ENCODE measurements around the gene IREB2.

Gene IREB2

GRCh38 chr15:78417754-78418630 lies 20.0 kb upstream of the IREB2 start:
- H3K23ac ChIP-seq (ENCODE audit: low read length in 2 of 2) = no peak overlapping the region
- H2BK120ac ChIP-seq (ENCODE audit: low read depth, low read length) = no peak overlapping the region
- no peak overlapping the region for H3K9ac ChIP-seq (ENCODE audit: low read length)
- H3K4me1 ChIP-seq (ENCODE audit: control insufficient read depth, insufficient read depth, low read depth, low read length) = peaks cover 2% of the 10 kb centered on the region
- H2BK15ac ChIP-seq (ENCODE audit: low read depth, poor library complexity, severe bottlenecking) = no peak overlapping the region
- no peaks in the 10 kb centered on the region for H3K36me3 ChIP-seq (ENCODE audit: control insufficient read depth in 1 of 2, insufficient read depth in 2 of 2, low read depth in 1 of 2, low read length in 2 of 2)
- no peak overlapping the region for H2AFZ ChIP-seq (ENCODE audit: low read depth, low read length)
- H3K27me3 ChIP-seq (ENCODE audit: control insufficient read depth in 1 of 2, insufficient read depth in 1 of 2, low read length in 2 of 2) = peaks cover 21 to 27% of the 10 kb centered on the region in 2 experiments
- no peak overlapping the region for H3K4me2 ChIP-seq (ENCODE audit: low read length, poor library complexity, severe bottlenecking)
- H3K79me1 ChIP-seq (replicated peaks; ENCODE audit: low read length, poor library complexity, severe bottlenecking) = no peaks in the 10 kb centered on the region
- H3K18ac ChIP-seq (ENCODE audit: low read depth in 1 of 2, low read length in 2 of 2) = no peak overlapping the region
- no peak overlapping the region for H3K4me3 ChIP-seq (ENCODE audit: insufficient read depth in 1 of 2, low read depth in 1 of 2, low read length in 2 of 2)
- no peak overlapping the region for H2BK12ac ChIP-seq (ENCODE audit: low read length in 2 of 2)
- no peak overlapping the region for H2AK5ac ChIP-seq (ENCODE audit: low read length, severe bottlenecking)
- no peak overlapping the region for H2BK5ac ChIP-seq (ENCODE audit: low read depth, low read length, poor library complexity, severe bottlenecking)
- WGBS = 82% methylated on average over 5 of the region's 8 CpGs
- H4K91ac ChIP-seq (ENCODE audit: low read length) = no peak overlapping the region
- no peak overlapping the region for H3K4ac ChIP-seq (ENCODE audit: low read depth in 1 of 2, low read length in 2 of 2)
- no peak overlapping the region for H4K8ac ChIP-seq (ENCODE audit: low read length)
- no peak for DNase-seq
- H3K27ac ChIP-seq (ENCODE audit: low read length, poor library complexity, severe bottlenecking) = no peak overlapping the region
- H3K9me3 ChIP-seq (ENCODE audit: control insufficient read depth, low read length) = no peaks in the 10 kb centered on the region
- H3K14ac ChIP-seq (ENCODE audit: low read length in 2 of 2) = no peak overlapping the region

DNA sequence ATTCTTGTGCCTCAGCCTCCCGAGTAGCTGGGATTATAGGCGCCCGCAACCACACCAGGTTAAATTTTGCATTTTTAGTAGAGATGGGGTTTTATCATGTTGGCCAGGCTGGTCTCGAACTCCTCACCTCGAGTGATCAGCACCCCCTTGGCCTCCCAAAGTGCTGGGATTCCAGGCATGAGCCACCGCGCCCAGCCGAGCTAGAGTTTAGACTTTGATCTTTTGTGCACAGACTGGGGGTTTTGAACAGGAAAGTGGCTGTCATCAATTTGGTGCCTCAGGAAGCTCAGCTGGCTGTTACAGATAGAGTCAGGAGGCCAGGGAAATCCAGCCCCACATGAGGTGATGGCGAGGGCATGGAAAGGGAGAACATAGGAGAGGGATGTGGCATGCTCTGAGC lies 19.3 kb upstream of the IREB2 start:
- WGBS = 73% methylated on average over 5 of the region's 9 CpGs
- H3K18ac ChIP-seq (ENCODE audit: low read depth in 1 of 2, low read length in 2 of 2) = no peak overlapping the region

GRCh38 chr15:78419367-78419766 lies 18.6 kb upstream of the IREB2 start:
- no peak for DNase-seq
- H3K14ac ChIP-seq (ENCODE audit: low read length in 2 of 2) = no peak overlapping the region
- no peak overlapping the region for H2BK5ac ChIP-seq (ENCODE audit: low read depth, low read length, poor library complexity, severe bottlenecking)

More for the DNA sequence above, 19.3 kb upstream of the IREB2 start:
- Histone ChIP-seq H4K91ac (ENCODE audit: low read length) (no peak overlapping the region), H3K36me3 (ENCODE audit: control insufficient read depth in 1 of 2, insufficient read depth in 2 of 2, low read depth in 1 of 2, low read length in 2 of 2) (no peaks in the 10 kb centered on the region), H2BK5ac (ENCODE audit: low read depth, low read length, poor library complexity, severe bottlenecking) (no peak overlapping the region), H3K4me3 (ENCODE audit: insufficient read depth in 1 of 2, low read depth in 1 of 2, low read length in 2 of 2) (no peak overlapping the region), H3K9ac (ENCODE audit: low read length) (no peak overlapping the region), H4K8ac (ENCODE audit: low read length) (no peak overlapping the region), H2BK120ac (ENCODE audit: low read depth, low read length) (no peak overlapping the region), H3K4me1 (ENCODE audit: control insufficient read depth, insufficient read depth, low read depth, low read length) (peaks cover 2% of the 10 kb centered on the region), H2BK15ac (ENCODE audit: low read depth, poor library complexity, severe bottlenecking) (no peak overlapping the region), H3K23ac (ENCODE audit: low read length in 2 of 2) (no peak overlapping the region), H2BK12ac (ENCODE audit: low read length in 2 of 2) (no peak overlapping the region), H3K79me1 (replicated peaks; ENCODE audit: low read length, poor library complexity, severe bottlenecking) (no peaks in the 10 kb centered on the region), H2AFZ (ENCODE audit: low read depth, low read length) (no peak overlapping the region), H3K4me2 (ENCODE audit: low read length, poor library complexity, severe bottlenecking) (no peak overlapping the region), H3K27me3 (ENCODE audit: control insufficient read depth in 1 of 2, insufficient read depth in 1 of 2, low read length in 2 of 2) (peaks cover 21 to 27% of the 10 kb centered on the region in 2 experiments), H2AK5ac (ENCODE audit: low read length, severe bottlenecking) (no peak overlapping the region), H3K14ac (ENCODE audit: low read length in 2 of 2) (no peak overlapping the region), H3K9me3 (ENCODE audit: control insufficient read depth, low read length) (no peaks in the 10 kb centered on the region), H3K27ac (ENCODE audit: low read length, poor library complexity, severe bottlenecking) (no peak overlapping the region), H3K4ac (ENCODE audit: low read depth in 1 of 2, low read length in 2 of 2) (no peak overlapping the region)
- DNase-seq = no peak

GRCh38 chr15:78420220-78420619 lies 17.8 kb upstream of the IREB2 start:
- H3K23ac ChIP-seq (ENCODE audit: low read length in 2 of 2) = no peak overlapping the region
- no peak overlapping the region for H3K27ac ChIP-seq (ENCODE audit: low read length, poor library complexity, severe bottlenecking)
- no peaks in the 10 kb centered on the region for H3K9me3 ChIP-seq (ENCODE audit: control insufficient read depth, low read length)
- peaks cover 5% of the 10 kb centered on the region for H3K4me1 ChIP-seq (ENCODE audit: control insufficient read depth, insufficient read depth, low read depth, low read length)
- H3K14ac ChIP-seq (ENCODE audit: low read length in 2 of 2) = no peak overlapping the region
- H4K91ac ChIP-seq (ENCODE audit: low read length) = no peak overlapping the region
- peaks cover 23 to 28% of the 10 kb centered on the region in 2 experiments for H3K27me3 ChIP-seq (ENCODE audit: control insufficient read depth in 1 of 2, insufficient read depth in 1 of 2, low read length in 2 of 2)
- no peak overlapping the region for H2AK5ac ChIP-seq (ENCODE audit: low read length, severe bottlenecking)
- H4K8ac ChIP-seq (ENCODE audit: low read length) = no peak overlapping the region
- H3K4ac ChIP-seq (ENCODE audit: low read depth in 1 of 2, low read length in 2 of 2) = no peak overlapping the region
- no peak overlapping the region for H3K4me2 ChIP-seq (ENCODE audit: low read length, poor library complexity, severe bottlenecking)
- H3K36me3 ChIP-seq (ENCODE audit: control insufficient read depth in 1 of 2, insufficient read depth in 2 of 2, low read depth in 1 of 2, low read length in 2 of 2) = no peaks in the 10 kb centered on the region
- 91% methylated on average over 4 of the region's 4 CpGs for WGBS
- no peak overlapping the region for H2BK12ac ChIP-seq (ENCODE audit: low read length in 2 of 2)
- H2AFZ ChIP-seq (ENCODE audit: low read depth, low read length) = no peak overlapping the region
- H2BK5ac ChIP-seq (ENCODE audit: low read depth, low read length, poor library complexity, severe bottlenecking) = no peak overlapping the region
- H3K9ac ChIP-seq (ENCODE audit: low read length) = no peak overlapping the region
- H3K18ac ChIP-seq (ENCODE audit: low read depth in 1 of 2, low read length in 2 of 2) = no peak overlapping the region
- H3K79me1 ChIP-seq (replicated peaks; ENCODE audit: low read length, poor library complexity, severe bottlenecking) = no peaks in the 10 kb centered on the region
- H3K4me3 ChIP-seq (ENCODE audit: insufficient read depth in 1 of 2, low read depth in 1 of 2, low read length in 2 of 2) = no peak overlapping the region
- no peak for DNase-seq
- no peak overlapping the region for H2BK120ac ChIP-seq (ENCODE audit: low read depth, low read length)
- no peak overlapping the region for H2BK15ac ChIP-seq (ENCODE audit: low read depth, poor library complexity, severe bottlenecking)

More at GRCh38 chr15:78419367-78419766, 18.6 kb upstream of the IREB2 start:
- H3K27ac ChIP-seq (ENCODE audit: low read length, poor library complexity, severe bottlenecking) = no peak overlapping the region
- no peak overlapping the region for H3K23ac ChIP-seq (ENCODE audit: low read length in 2 of 2)
- WGBS = 89% methylated on average over 1 of the region's 3 CpGs
- no peak overlapping the region for H3K18ac ChIP-seq (ENCODE audit: low read depth in 1 of 2, low read length in 2 of 2)
- no peak overlapping the region for H2AFZ ChIP-seq (ENCODE audit: low read depth, low read length)
- H3K9me3 ChIP-seq (ENCODE audit: control insufficient read depth, low read length) = no peaks in the 10 kb centered on the region
- H3K27me3 ChIP-seq (ENCODE audit: control insufficient read depth in 1 of 2, insufficient read depth in 1 of 2, low read length in 2 of 2) = peaks cover 20 to 29% of the 10 kb centered on the region in 2 experiments
- H2AK5ac ChIP-seq (ENCODE audit: low read length, severe bottlenecking) = no peak overlapping the region
- H3K4ac ChIP-seq (ENCODE audit: low read depth in 1 of 2, low read length in 2 of 2) = no peak overlapping the region
- no peak overlapping the region for H2BK15ac ChIP-seq (ENCODE audit: low read depth, poor library complexity, severe bottlenecking)
- no peak overlapping the region for H2BK12ac ChIP-seq (ENCODE audit: low read length in 2 of 2)
- peaks cover 5% of the 10 kb centered on the region for H3K4me1 ChIP-seq (ENCODE audit: control insufficient read depth, insufficient read depth, low read depth, low read length)
- no peak overlapping the region for H4K91ac ChIP-seq (ENCODE audit: low read length)
- H3K79me1 ChIP-seq (replicated peaks; ENCODE audit: low read length, poor library complexity, severe bottlenecking) = no peaks in the 10 kb centered on the region
- H3K4me3 ChIP-seq (ENCODE audit: insufficient read depth in 1 of 2, low read depth in 1 of 2, low read length in 2 of 2) = no peak overlapping the region
- H2BK120ac ChIP-seq (ENCODE audit: low read depth, low read length) = no peak overlapping the region
- no peak overlapping the region for H3K9ac ChIP-seq (ENCODE audit: low read length)
- no peaks in the 10 kb centered on the region for H3K36me3 ChIP-seq (ENCODE audit: control insufficient read depth in 1 of 2, insufficient read depth in 2 of 2, low read depth in 1 of 2, low read length in 2 of 2)
- H3K4me2 ChIP-seq (ENCODE audit: low read length, poor library complexity, severe bottlenecking) = no peak overlapping the region
- no peak overlapping the region for H4K8ac ChIP-seq (ENCODE audit: low read length)
